ENCODE data around the gene KNSTRN. TPM values are rescaled to one million over a fixed set of nuclear protein-coding genes. Genes with fewer than 3 reads are reported as not detected.

The KNSTRN gene
- total and polyA plus RNA-seq, 2 of the 13 experiments (the other 11 are each of a cell fraction or from before 2014, with no cell fraction given): 20.3 to 62.3 TPM

DNA sequence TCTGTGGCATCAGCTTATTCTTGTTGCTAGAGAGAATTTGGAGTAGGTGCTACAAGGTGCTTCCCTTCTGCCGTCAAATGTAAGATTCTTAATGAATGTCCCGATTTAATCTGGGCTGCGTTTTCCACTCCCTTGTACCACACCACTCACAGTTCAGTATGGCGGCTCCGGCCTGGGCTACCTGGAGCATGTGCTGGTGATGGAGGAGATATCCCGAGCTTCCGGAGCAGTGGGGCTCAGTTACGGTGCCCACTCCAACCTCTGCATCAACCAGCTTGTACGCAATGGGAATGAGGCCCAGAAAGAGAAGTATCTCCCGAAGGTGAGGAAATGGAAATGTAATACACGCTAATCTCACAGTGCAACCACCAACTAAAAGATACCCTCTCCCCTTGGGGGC, 28.0 kb downstream of the KNSTRN start:
- FAIRE-seq: no peak
- Histone ChIP-seq H3K36me3 (replicated peaks in 1 of 2; ENCODE audit: control insufficient read depth in 1 of 2, insufficient read depth in 2 of 2, low read length in 2 of 2) (peaks cover 24 to 49% of the 10 kb centered on the region in 2 experiments), H3K4me3 (replicated peaks in 1 of 3; ENCODE audit: insufficient read depth in 1 of 3, low read depth in 2 of 3, low read length in 3 of 3) (no peak overlapping the region), H3K9me3 (ENCODE audit: low read length) (no peaks in the 10 kb centered on the region), H3K79me2 (ENCODE audit: insufficient read depth, low read length) (peaks cover 14% of the 10 kb centered on the region), H3K27me3 (ENCODE audit: control insufficient read depth in 1 of 2, insufficient read depth in 2 of 2, low read length in 2 of 2) (no peaks in the 10 kb centered on the region), H3K27ac (ENCODE audit: extremely low read length, insufficient read depth, low read length) (no peak overlapping the region), H3K4me2 (ENCODE audit: low read depth, low read length) (no peak overlapping the region), H4K20me1 (ENCODE audit: insufficient read depth, low read length) (no peaks in the 10 kb centered on the region), H3K9ac (ENCODE audit: insufficient read depth, low read depth, low read length) (no peak overlapping the region), H2AFZ (ENCODE audit: low read length) (no peak overlapping the region), H3K4me1 (ENCODE audit: insufficient read depth, low read length) (peaks cover 44% of the 10 kb centered on the region)
- CTCF ChIA-PET (ENCODE audit: low intra/inter-chr PET ratio, low total read pairs): no interaction called here
- DNase-seq (ENCODE audit: low spot score): no peak
- no TSS peak for BruUV-seq (replicated peaks)
- in situ Hi-C loops (cut with HindIII; ENCODE audit: extremely low pct_ligation_motif_present, low pct_unique_long_range_greater_than_20kb): no loop called here
- ATAC-seq: no peak
- WGBS (ENCODE audit: low lambda C conversion rate): 99% methylated on average over 11 of the region's 11 CpGs
- POLR2A ChIA-PET: no interaction called here
- TF ChIP-seq XBP1 (CRISPR knock-in tag; IDR thresholded peaks at IDR 0.05) (no peak), ZNF549 (CRISPR knock-in tag; IDR thresholded peaks at IDR 0.05) (no peak), ESRRA (CRISPR knock-in tag; IDR thresholded peaks at IDR 0.05; ENCODE audit: low read depth) (no peak)
- intact Hi-C loops (cut with micrococcal nuclease; ENCODE audit: unreplicated experiment): no loop called here

DNA sequence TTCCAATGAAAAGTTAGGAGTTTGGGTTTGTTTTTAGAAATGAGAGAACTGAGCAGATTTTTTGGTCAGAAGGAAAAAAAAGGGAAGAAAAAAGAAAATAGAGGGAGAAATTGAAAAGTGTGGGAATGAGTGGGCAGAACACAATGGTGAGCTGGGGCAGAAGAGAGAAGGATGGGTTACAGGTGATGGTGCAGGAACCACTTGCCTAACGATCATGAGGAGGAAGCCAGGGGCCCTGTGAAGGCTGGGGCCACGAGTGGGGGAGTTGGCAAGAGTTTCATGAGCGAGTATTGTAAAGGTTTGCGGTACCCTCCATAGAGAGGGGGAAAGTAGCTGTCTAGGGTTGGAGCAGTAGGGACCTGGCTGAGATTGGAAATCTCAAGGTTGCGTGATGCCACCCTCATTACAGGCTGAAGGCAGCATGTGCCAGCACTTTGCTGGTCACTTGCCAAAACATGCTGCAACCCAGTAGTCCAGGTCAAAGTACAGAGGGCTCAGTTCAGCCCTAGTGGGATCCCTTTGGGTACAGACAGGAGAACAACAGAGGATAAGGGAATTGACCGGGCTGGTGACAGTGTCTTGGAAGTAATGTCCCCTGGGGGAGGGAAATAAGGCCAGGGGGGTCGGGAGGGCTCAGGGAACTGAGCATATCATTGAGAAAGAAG, 29.7 kb downstream of the KNSTRN start:
- peak; percentile 58 for DNase-seq (ENCODE audit: low spot score)
- TF ChIP-seq ZNF883 (CRISPR knock-in tag; IDR thresholded peaks at IDR 0.05; ENCODE audit: not compliant biosample characterization) (no peak), ZNF468 (CRISPR knock-in tag; IDR thresholded peaks at IDR 0.05) (no peak), ZNF703 (CRISPR knock-in tag; IDR thresholded peaks at IDR 0.05; ENCODE audit: borderline replicate concordance) (no peak), ZNF280D (CRISPR knock-in tag; IDR thresholded peaks at IDR 0.05) (no peak), PITX1 (CRISPR knock-in tag; IDR thresholded peaks at IDR 0.05) (no peak), ZNF225 (CRISPR knock-in tag; IDR thresholded peaks at IDR 0.05) (no peak), PHF21A (CRISPR knock-in tag; IDR thresholded peaks at IDR 0.05) (no peak), SPEN (CRISPR knock-in tag; IDR thresholded peaks at IDR 0.05; ENCODE audit: low read depth) (no peak), ATF3 (CRISPR knock-in tag; IDR thresholded peaks at IDR 0.05) (no peak)
- TF ChIP-seq, protein P1, sequence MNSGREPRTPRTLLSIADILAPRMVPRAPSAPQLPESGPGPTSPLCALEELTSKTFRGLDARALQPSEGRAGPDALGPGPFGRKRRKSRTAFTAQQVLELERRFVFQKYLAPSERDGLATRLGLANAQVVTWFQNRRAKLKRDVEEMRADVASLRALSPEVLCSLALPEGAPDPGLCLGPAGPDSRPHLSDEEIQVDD (CRISPR knock-in tag; IDR thresholded peaks at IDR 0.05; ENCODE audit: borderline replicate concordance): no peak

More for the DNA sequence above, 29.7 kb downstream of the KNSTRN start:
- BruUV-seq (replicated peaks): no TSS peak
- Histone ChIP-seq H3K9me3 (ENCODE audit: low read length) (no peaks in the 10 kb centered on the region), H3K27me3 (ENCODE audit: control insufficient read depth in 1 of 2, insufficient read depth in 2 of 2, low read length in 2 of 2) (no peaks in the 10 kb centered on the region), H3K9ac (ENCODE audit: insufficient read depth, low read depth, low read length) (no peak overlapping the region), H3K36me3 (replicated peaks in 1 of 2; ENCODE audit: control insufficient read depth in 1 of 2, insufficient read depth in 2 of 2, low read length in 2 of 2) (peaks cover 24 to 57% of the 10 kb centered on the region in 2 experiments), H2AFZ (ENCODE audit: low read length) (no peak overlapping the region), H3K4me2 (ENCODE audit: low read depth, low read length) (peak overlapping the region; percentile 34; the same call in 1 of the 2 replicates), H3K79me2 (ENCODE audit: insufficient read depth, low read length) (peaks cover 1% of the 10 kb centered on the region), H4K20me1 (ENCODE audit: insufficient read depth, low read length) (no peaks in the 10 kb centered on the region), H3K27ac (ENCODE audit: extremely low read length, insufficient read depth, low read length) (peak overlapping the region; percentile 39), H3K4me3 (replicated peaks in 1 of 3; ENCODE audit: insufficient read depth in 1 of 3, low read depth in 2 of 3, low read length in 3 of 3) (no peak overlapping the region), H3K4me1 (ENCODE audit: insufficient read depth, low read length) (peaks cover 34% of the 10 kb centered on the region)
- ATAC-seq (peak; percentile 83), FAIRE-seq (peak; percentile 39)
- 66% methylated on average over 7 of the region's 7 CpGs for WGBS (ENCODE audit: low lambda C conversion rate)
- intact Hi-C loops (cut with micrococcal nuclease; ENCODE audit: unreplicated experiment): no loop called here
- ChIA-PET POLR2A (no interaction called here), CTCF (ENCODE audit: low intra/inter-chr PET ratio, low total read pairs) (no interaction called here)
- in situ Hi-C loops (cut with HindIII; ENCODE audit: extremely low pct_ligation_motif_present, low pct_unique_long_range_greater_than_20kb): no loop called here
